Endothelial cell of umbilical vein (primary cell): ENCODE data around the gene MRPL57. TPM values are rescaled to one million over a fixed set of nuclear protein-coding genes. Genes with fewer than 3 reads are reported as not detected.

Experiments used
- BruUV-seq: library from RNA; stranded (reverse); fragments of 400-500 nt; replicated peaks from 2 replicates; lab custom pipeline; 2021; lab: Mats Ljungman, UMichigan
- CTCF ChIA-PET: fragments of 300-600, 350-600 bp; sonication (Branson Sonifier 250); formaldehyde crosslinking; loops from one replicate; lab custom pipeline; 2021; ENCODE audit warnings: antibody characterized with exemption, inconsistent platforms; lab: Charles Lee
- POLR2A ChIA-PET: fragments of 300-600, 350-600 bp; sonication (Branson Sonifier 250); formaldehyde crosslinking; loops from one replicate; lab custom pipeline; 2021; ENCODE audit warnings: antibody characterized with exemption, inconsistent platforms; lab: Charles Lee
- DNase-seq: peaks from one replicate; pipeline ENCODE4 v3.0.0-alpha.2; 2011; ENCODE audit warnings: low read depth, low spot score
- FAIRE-seq: peaks from 2 replicates; lab custom pipeline; 2011; peaks lifted over from hg19 to GRCh38; lab: Jason Lieb, UNC
- H2AFZ ChIP-seq: 2 replicates; pipeline ENCODE4 v1.6.0; 2012; ENCODE audit warnings: low read depth, low read length, control low read depth, inconsistent platforms
- H3K27ac ChIP-seq: 2 replicates; pipeline ENCODE4 v1.5.1; 2011; ENCODE audit warnings: low read depth, mild to moderate bottlenecking, control low read depth, low read length, moderate library complexity; ENCODE audit not compliant: insufficient read depth
- H3K27me3 ChIP-seq, 2 experiments: 2 replicates each; pipeline versions ENCODE4 v1.6.0 to v1.6.1; 2011; ENCODE audit warnings: low read length in 2 of 2, mixed read lengths in 1 of 2; ENCODE audit not compliant: control insufficient read depth in 2 of 2, insufficient read depth in 2 of 2
- H3K36me3 ChIP-seq, 2 experiments: 2 replicates in 1 of 2; 3 replicates in 1 of 2; pipeline ENCODE4 v1.5.1; 2011; ENCODE audit warnings: low read length in 2 of 2, mild to moderate bottlenecking in 1 of 2, moderate library complexity in 1 of 2; ENCODE audit not compliant: control insufficient read depth in 2 of 2, insufficient read depth in 2 of 2; ENCODE audit errors: extremely low read depth in 1 of 2
- H3K4me1 ChIP-seq: 3 replicates; pipeline ENCODE4 v1.5.1; 2011; ENCODE audit warnings: mild to moderate bottlenecking, low read length; ENCODE audit not compliant: control insufficient read depth, insufficient read depth; ENCODE audit errors: extremely low read depth
- H3K4me2 ChIP-seq: 2 replicates; pipeline ENCODE4 v1.6.1; 2011; ENCODE audit warnings: low read length, control low read depth, mixed read lengths; ENCODE audit not compliant: insufficient read depth
- H3K4me3 ChIP-seq, 3 experiments: fragments of 200-600 bp in 1 of 3; sonication (generic), shearing (Covaris generic) in 1 of 3; replicated peaks in 1 of 3; 2 replicates each; pipeline ENCODE4 v1.5.1; 2011 to 2016; ENCODE audit warnings: control low read depth in 3 of 3, low read length in 3 of 3, mild to moderate bottlenecking in 2 of 3, inconsistent platforms in 1 of 3, low read depth in 1 of 3, moderate library complexity in 1 of 3; ENCODE audit not compliant: insufficient read depth in 1 of 3
- H3K79me2 ChIP-seq: 2 replicates; pipeline ENCODE4 v1.6.0; 2012; ENCODE audit warnings: low read length, inconsistent platforms; ENCODE audit not compliant: control insufficient read depth, insufficient read depth
- H3K9ac ChIP-seq: replicated peaks from 2 replicates; pipeline ENCODE3; 2011; ENCODE audit warnings: low read length, control low read depth; ENCODE audit not compliant: insufficient read depth; ENCODE audit errors: extremely low read depth
- H3K9me1 ChIP-seq: replicated peaks from 3 replicates; pipeline ENCODE4 v1.6.0; 2011; ENCODE audit warnings: mild to moderate bottlenecking, low read length; ENCODE audit not compliant: control insufficient read depth, insufficient read depth; ENCODE audit errors: extremely low read depth
- H3K9me3 ChIP-seq: replicated peaks from 2 replicates; pipeline ENCODE4 v1.5.1; 2012; ENCODE audit warnings: low read length, inconsistent platforms; ENCODE audit not compliant: control insufficient read depth, insufficient read depth
- H4K20me1 ChIP-seq: replicated peaks from 2 replicates; pipeline ENCODE3; 2011; ENCODE audit warnings: mild to moderate bottlenecking, low read length; ENCODE audit not compliant: control insufficient read depth, insufficient read depth; ENCODE audit errors: extremely low read depth
- CTCF ChIP-seq, 2 donors: IDR thresholded peaks; 1 replicate in 1 of 2; 2 replicates in 1 of 2; pipeline ENCODE4 v1.5.1; 2011; ENCODE audit warnings: low read length in 2 of 2, mild to moderate bottlenecking in 2 of 2, moderate library complexity in 2 of 2, control low read depth in 1 of 2, inconsistent platforms in 1 of 2, low read depth in 1 of 2; ENCODE audit not compliant: insufficient read depth in 1 of 2; ENCODE audit errors: extremely low read depth in 1 of 2
- EZH2 ChIP-seq: IDR thresholded peaks from 2 replicates; pipeline ENCODE4 v1.6.1; 2012; ENCODE audit warnings: borderline replicate concordance, low read depth, mild to moderate bottlenecking, moderate library complexity, low read length, inconsistent platforms; ENCODE audit not compliant: severe bottlenecking
- FOS ChIP-seq: IDR thresholded peaks from 2 replicates; pipeline ENCODE4 v1.6.1; 2011; ENCODE audit warnings: mild to moderate bottlenecking, low read length, moderate library complexity, borderline replicate concordance; ENCODE audit not compliant: insufficient read depth
- GATA2 ChIP-seq: IDR thresholded peaks from 2 replicates; pipeline ENCODE4 v1.7.0; 2011; ENCODE audit warnings: low read depth, mild to moderate bottlenecking, moderate library complexity, mixed read lengths, low read length; ENCODE audit not compliant: insufficient read length, insufficient read depth
- JUN ChIP-seq: IDR thresholded peaks from 2 replicates; pipeline ENCODE4 v1.6.1; 2011; ENCODE audit warnings: borderline replicate concordance, low read depth; ENCODE audit not compliant: insufficient read length, insufficient read depth
- MAX ChIP-seq: IDR thresholded peaks from 2 replicates; pipeline ENCODE4 v1.6.1; 2011; ENCODE audit not compliant: insufficient read depth, insufficient read length
- MYC ChIP-seq: IDR thresholded peaks from one replicate; pipeline ENCODE4 v1.6.1; 2011; ENCODE audit warnings: mild to moderate bottlenecking, low read depth, low read length
- POLR2A ChIP-seq: IDR thresholded peaks from 2 replicates; pipeline ENCODE4 v1.6.1; 2012; ENCODE audit warnings: low read depth, mild to moderate bottlenecking, control low read depth, low read length
- POLR2AphosphoS5 ChIP-seq: IDR thresholded peaks from 2 replicates; pipeline ENCODE4 v1.6.1; 2012; ENCODE audit warnings: low read depth, mild to moderate bottlenecking, control low read depth, low read length, moderate library complexity; ENCODE audit not compliant: insufficient read depth
- dilution Hi-C: fragments of 300-500 bp; cut with MboI; formaldehyde crosslinking; loops from one replicate; pipeline ENCODE4 v1.15.0; 2019; ENCODE audit warnings: low sequenced_read_pairs; ENCODE audit not compliant: extremely low pct_ligation_motif_present
- intact Hi-C: fragments of 100-400 bp; cut with micrococcal nuclease; formaldehyde crosslinking; loops from one replicate; pipeline ENCODE4 v1.10.0; 2022
- polyA plus RNA-seq, 4 experiments: library from polyadenylated mRNA; depleted of rRNA in 3 of 4; stranded (reverse) in 3 of 4; unstranded in 1 of 4; fragments of >200 nt; gene quantifications; 2 replicates each; pipeline versions ENCODE4 v1.2.1 to v1.2.3, GENCODE V29; 2011 to 2012; ENCODE audit warnings: missing spikeins in 1 of 4
- total RNA-seq: library from RNA; stranded (reverse); gene quantifications from 2 replicates; pipeline ENCODE4 v1.2.3, GENCODE V29; 2021

Gene MRPL57
- total and polyA plus RNA-seq, 2 donors (not counting 3 experiments of a cell fraction or from before 2014, with no cell fraction given): 17.7 to 23.1 TPM

GRCh38 chr13:21150013-21150412 is 26.4 kb upstream of the MRPL57 start:
- Histone ChIP-seq H3K9me1 (no peaks in the 10 kb centered on the region), H3K9me3 (no peaks in the 10 kb centered on the region), H3K27ac (no peak overlapping the region), H3K4me3 (no peak overlapping the region), H2AFZ (no peak overlapping the region), H3K4me1 (no peaks in the 10 kb centered on the region), H3K4me2 (no peak overlapping the region), H3K79me2 (peaks cover 8% of the 10 kb centered on the region), H3K36me3 (peaks cover 8 to 28% of the 10 kb centered on the region in 2 experiments), H3K9ac (no peak overlapping the region), H3K27me3 (no peaks in the 10 kb centered on the region), H4K20me1 (no peaks in the 10 kb centered on the region)
- FAIRE-seq (no peak), DNase-seq (peak; percentile 13)
- no TSS peak for BruUV-seq
- ChIA-PET CTCF (interaction anchor here (0.7 to 1.5 kb wide), 7 partner anchors 13 to 206 kb away, joined by 3 to 7 read pairs (median 3); partner anchors contain the start of genes MRPL57 and SKA3), POLR2A (no interaction called here)
- dilution Hi-C loops: no loop called here
- TF ChIP-seq EZH2 (no peak), MYC (no peak), POLR2AphosphoS5 (no peak), GATA2 (no peak), CTCF (IDR thresholded peaks at IDR 0.05; ENCODE audit: extremely low read depth in 1 of 2, insufficient read depth in 1 of 2, low read depth in 1 of 2, low read length in 2 of 2) (no peak), POLR2A (no peak), JUN (no peak), FOS (no peak), MAX (no peak)
- intact Hi-C loops: no loop called here
